ENCODE results near the gene PCED1B.
"Not testable (repeated sequence)": the region's sequence is repeated elsewhere in the genome, so short reads cannot be mapped to it uniquely, and the experiment has no call there.

Gene PCED1B

GRCh38 chr12:47048541-47048940 lies 30.9 kb upstream of the PCED1B start:
- no peak overlapping the region for H3K27ac ChIP-seq (ENCODE audit: low read depth, low read length)
- H3K9me3 ChIP-seq (ENCODE audit: low read length): no peaks in the 10 kb centered on the region
- H3K4me1 ChIP-seq (ENCODE audit: insufficient read depth, low read length): no peaks in the 10 kb centered on the region
- no peak overlapping the region for H3K4me3 ChIP-seq (ENCODE audit: low read depth in 1 of 2, low read length in 2 of 2)
- H3K9ac ChIP-seq (ENCODE audit: low read length): no peak overlapping the region
- H3K27me3 ChIP-seq (ENCODE audit: control insufficient read depth in 1 of 2, insufficient read depth in 2 of 2, low read length in 2 of 2): no peaks in the 10 kb centered on the region
- H3K36me3 ChIP-seq (ENCODE audit: insufficient read depth, low read length): no peaks in the 10 kb centered on the region

GRCh38 chr12:47051291-47051690 lies 28.1 kb upstream of the PCED1B start:
- H3K4me1 ChIP-seq (ENCODE audit: insufficient read depth, low read length); H3K9ac ChIP-seq (ENCODE audit: low read length); H3K27me3 ChIP-seq (ENCODE audit: control insufficient read depth in 1 of 2, insufficient read depth in 2 of 2, low read length in 2 of 2); H3K4me3 ChIP-seq (ENCODE audit: low read depth in 1 of 2, low read length in 2 of 2); H3K27ac ChIP-seq (ENCODE audit: low read depth, low read length); H3K36me3 ChIP-seq (ENCODE audit: insufficient read depth, low read length); H3K9me3 ChIP-seq (ENCODE audit: low read length): not testable (repeated sequence)

GRCh38 chr12:47052274-47052673 lies 27.1 kb upstream of the PCED1B start:
- no peak overlapping the region for H3K27ac ChIP-seq (ENCODE audit: low read depth, low read length)
- no peaks in the 10 kb centered on the region for H3K9me3 ChIP-seq (ENCODE audit: low read length)
- H3K9ac ChIP-seq (ENCODE audit: low read length): no peak overlapping the region
- H3K4me1 ChIP-seq (ENCODE audit: insufficient read depth, low read length): no peaks in the 10 kb centered on the region
- no peak overlapping the region for H3K4me3 ChIP-seq (ENCODE audit: low read depth in 1 of 2, low read length in 2 of 2)
- no peaks in the 10 kb centered on the region for H3K36me3 ChIP-seq (ENCODE audit: insufficient read depth, low read length)
- no peaks in the 10 kb centered on the region for H3K27me3 ChIP-seq (ENCODE audit: control insufficient read depth in 1 of 2, insufficient read depth in 2 of 2, low read length in 2 of 2)

- no peaks in the 10 kb centered on the region for H3K4me1 ChIP-seq (ENCODE audit: insufficient read depth, low read length)
Measured at GRCh38 chr12:47053961-47054360, 25.5 kb upstream of the PCED1B start.

GRCh38 chr12:47054659-47055058 lies 24.8 kb upstream of the PCED1B start:
- no peak overlapping the region for H3K27ac ChIP-seq (ENCODE audit: low read depth, low read length)
- no peaks in the 10 kb centered on the region for H3K36me3 ChIP-seq (ENCODE audit: insufficient read depth, low read length)
- no peaks in the 10 kb centered on the region for H3K27me3 ChIP-seq (ENCODE audit: control insufficient read depth in 1 of 2, insufficient read depth in 2 of 2, low read length in 2 of 2)
- H3K9ac ChIP-seq (ENCODE audit: low read length): no peak overlapping the region
- no peaks in the 10 kb centered on the region for H3K4me1 ChIP-seq (ENCODE audit: insufficient read depth, low read length)
- H3K9me3 ChIP-seq (ENCODE audit: low read length): no peaks in the 10 kb centered on the region
- H3K4me3 ChIP-seq (ENCODE audit: low read depth in 1 of 2, low read length in 2 of 2): no peak overlapping the region

More at GRCh38 chr12:47053961-47054360, 25.5 kb upstream of the PCED1B start:
- no peak overlapping the region for H3K27ac ChIP-seq (ENCODE audit: low read depth, low read length)
- H3K9ac ChIP-seq (ENCODE audit: low read length): no peak overlapping the region
- no peaks in the 10 kb centered on the region for H3K27me3 ChIP-seq (ENCODE audit: control insufficient read depth in 1 of 2, insufficient read depth in 2 of 2, low read length in 2 of 2)
- no peaks in the 10 kb centered on the region for H3K9me3 ChIP-seq (ENCODE audit: low read length)
- H3K36me3 ChIP-seq (ENCODE audit: insufficient read depth, low read length): no peaks in the 10 kb centered on the region
- no peak overlapping the region for H3K4me3 ChIP-seq (ENCODE audit: low read depth in 1 of 2, low read length in 2 of 2)

GRCh38 chr12:47055856-47056255 lies 23.6 kb upstream of the PCED1B start:
- H3K27me3 ChIP-seq (ENCODE audit: control insufficient read depth in 1 of 2, insufficient read depth in 2 of 2, low read length in 2 of 2); H3K9ac ChIP-seq (ENCODE audit: low read length); H3K27ac ChIP-seq (ENCODE audit: low read depth, low read length); H3K4me3 ChIP-seq (ENCODE audit: low read depth in 1 of 2, low read length in 2 of 2); H3K4me1 ChIP-seq (ENCODE audit: insufficient read depth, low read length); H3K9me3 ChIP-seq (ENCODE audit: low read length); H3K36me3 ChIP-seq (ENCODE audit: insufficient read depth, low read length): not testable (repeated sequence)

- not testable (repeated sequence) for H3K4me1 ChIP-seq (ENCODE audit: insufficient read depth, low read length); H3K9ac ChIP-seq (ENCODE audit: low read length); H3K27ac ChIP-seq (ENCODE audit: low read depth, low read length); H3K36me3 ChIP-seq (ENCODE audit: insufficient read depth, low read length); H3K9me3 ChIP-seq (ENCODE audit: low read length); H3K4me3 ChIP-seq (ENCODE audit: low read depth in 1 of 2, low read length in 2 of 2); H3K27me3 ChIP-seq (ENCODE audit: control insufficient read depth in 1 of 2, insufficient read depth in 2 of 2, low read length in 2 of 2)
Measured at GRCh38 chr12:47056944-47057343, 22.5 kb upstream of the PCED1B start.

- not testable (repeated sequence) for H3K9me3 ChIP-seq (ENCODE audit: low read length); H3K27ac ChIP-seq (ENCODE audit: low read depth, low read length); H3K27me3 ChIP-seq (ENCODE audit: control insufficient read depth in 1 of 2, insufficient read depth in 2 of 2, low read length in 2 of 2); H3K36me3 ChIP-seq (ENCODE audit: insufficient read depth, low read length); H3K4me3 ChIP-seq (ENCODE audit: low read depth in 1 of 2, low read length in 2 of 2); H3K4me1 ChIP-seq (ENCODE audit: insufficient read depth, low read length); H3K9ac ChIP-seq (ENCODE audit: low read length)
Measured at GRCh38 chr12:47058640-47059039, 20.8 kb upstream of the PCED1B start.

- H3K9me3 ChIP-seq (ENCODE audit: low read length): no peaks in the 10 kb centered on the region
- no peak overlapping the region for H3K9ac ChIP-seq (ENCODE audit: low read length)
- peaks cover 47% of the 10 kb centered on the region for H3K4me1 ChIP-seq (ENCODE audit: insufficient read depth, low read length)
- H3K36me3 ChIP-seq (ENCODE audit: insufficient read depth, low read length): no peaks in the 10 kb centered on the region
- no peak overlapping the region for H3K4me3 ChIP-seq (ENCODE audit: low read depth in 1 of 2, low read length in 2 of 2)
- H3K27me3 ChIP-seq (ENCODE audit: control insufficient read depth in 1 of 2, insufficient read depth in 2 of 2, low read length in 2 of 2): no peaks in the 10 kb centered on the region
- H3K27ac ChIP-seq (ENCODE audit: low read depth, low read length): no peak overlapping the region
Measured at GRCh38 chr12:47065546-47065945, 13.9 kb upstream of the PCED1B start.

GRCh38 chr12:47066278-47067025 lies 13.0 kb upstream of the PCED1B start:
- Histone ChIP-seq H3K27me3 (ENCODE audit: control insufficient read depth in 1 of 2, insufficient read depth in 2 of 2, low read length in 2 of 2) (no peaks in the 10 kb centered on the region), H3K4me3 (ENCODE audit: low read depth in 1 of 2, low read length in 2 of 2) (no peak overlapping the region), H3K27ac (ENCODE audit: low read depth, low read length) (no peak overlapping the region), H3K9ac (ENCODE audit: low read length) (no peak overlapping the region), H3K36me3 (ENCODE audit: insufficient read depth, low read length) (no peaks in the 10 kb centered on the region), H3K4me1 (ENCODE audit: insufficient read depth, low read length) (peaks cover 47% of the 10 kb centered on the region), H3K9me3 (ENCODE audit: low read length) (no peaks in the 10 kb centered on the region)

- no peaks in the 10 kb centered on the region for H3K9me3 ChIP-seq (ENCODE audit: low read length)
- no peak overlapping the region for H3K9ac ChIP-seq (ENCODE audit: low read length)
- no peak overlapping the region for H3K4me3 ChIP-seq (ENCODE audit: low read depth in 1 of 2, low read length in 2 of 2)
- H3K4me1 ChIP-seq (ENCODE audit: insufficient read depth, low read length): peaks cover 47% of the 10 kb centered on the region
- H3K36me3 ChIP-seq (ENCODE audit: insufficient read depth, low read length): no peaks in the 10 kb centered on the region
- H3K27me3 ChIP-seq (ENCODE audit: control insufficient read depth in 1 of 2, insufficient read depth in 2 of 2, low read length in 2 of 2): no peaks in the 10 kb centered on the region
- H3K27ac ChIP-seq (ENCODE audit: low read depth, low read length): no peak overlapping the region
Measured at GRCh38 chr12:47067176-47067575, 12.2 kb upstream of the PCED1B start.

GRCh38 chr12:47067771-47068431 lies 11.5 kb upstream of the PCED1B start:
- Histone ChIP-seq H3K9ac (ENCODE audit: low read length) (no peak overlapping the region), H3K4me3 (ENCODE audit: low read depth in 1 of 2, low read length in 2 of 2) (no peak overlapping the region), H3K9me3 (ENCODE audit: low read length) (no peaks in the 10 kb centered on the region), H3K27me3 (ENCODE audit: control insufficient read depth in 1 of 2, insufficient read depth in 2 of 2, low read length in 2 of 2) (no peaks in the 10 kb centered on the region), H3K4me1 (ENCODE audit: insufficient read depth, low read length) (peaks cover 47% of the 10 kb centered on the region), H3K36me3 (ENCODE audit: insufficient read depth, low read length) (no peaks in the 10 kb centered on the region), H3K27ac (ENCODE audit: low read depth, low read length) (peak overlapping the region; percentile 31)

All from muscle layer of colon (tissue), 2 donors.